H1 (cell line): ENCODE results near the gene CLN3. TPM values are rescaled to one million over a fixed set of nuclear protein-coding genes. Genes with fewer than 3 reads are reported as not detected.
"Not testable (repeated sequence)": the region's sequence is repeated elsewhere in the genome, so short reads cannot be mapped to it uniquely, and the experiment has no call there.

Experiments used
- CTCF ChIA-PET: fragments of 300-600 bp; sonication (Branson Sonifier 250); formaldehyde crosslinking; loops from one replicate; lab custom pipeline; 2021; ENCODE audit not compliant: partially characterized antibody; lab: Charles Lee
- POLR2A ChIA-PET: fragments of 300-600 bp; sonication (Branson Sonifier 250); formaldehyde crosslinking; loops from one replicate; lab custom pipeline; 2021; ENCODE audit warnings: inconsistent platforms; ENCODE audit not compliant: partially characterized antibody; lab: Charles Lee
- DNase-seq, 2 experiments: peaks; one replicate each; pipeline versions ENCODE4 v3.0.0 to v3.0.0-alpha.2; 2010 to 2022; ENCODE audit warnings: low spot score in 2 of 2, low read depth in 1 of 2, mixed read lengths in 1 of 2
- FAIRE-seq: peaks from 2 replicates; lab custom pipeline; 2011; peaks lifted over from hg19 to GRCh38; lab: Jason Lieb, UNC
- H2AFZ ChIP-seq: 2 replicates; pipeline ENCODE4 v1.8.1; 2012; ENCODE audit warnings: low read length, inconsistent platforms
- H2AK5ac ChIP-seq: 2 replicates; pipeline ENCODE4 v1.6.1; 2013; ENCODE audit warnings: low read depth, low read length
- H2BK120ac ChIP-seq: replicated peaks from 2 replicates; pipeline ENCODE3; 2013; ENCODE audit warnings: low read depth, low read length, inconsistent platforms
- H2BK12ac ChIP-seq: 2 replicates; pipeline ENCODE4 v1.6.1; 2013; ENCODE audit warnings: low read depth, low read length
- H2BK15ac ChIP-seq: 2 replicates; pipeline ENCODE4 v1.6.1; 2013; ENCODE audit warnings: low read length
- H2BK20ac ChIP-seq: 2 replicates; pipeline ENCODE4 v1.6.1; 2013; ENCODE audit warnings: low read length
- H2BK5ac ChIP-seq: 2 replicates; pipeline ENCODE4 v1.6.1; 2013; ENCODE audit warnings: low read depth, low read length
- H3K14ac ChIP-seq: 2 replicates; pipeline ENCODE4 v1.6.1; 2013; ENCODE audit warnings: inconsistent platforms; ENCODE audit not compliant: insufficient read length
- H3K18ac ChIP-seq: 2 replicates; pipeline ENCODE4 v1.6.1; 2013; ENCODE audit warnings: low read length; ENCODE audit errors: extremely low read depth
- H3K23ac ChIP-seq: 2 replicates; pipeline ENCODE4 v1.6.1; 2013; ENCODE audit warnings: inconsistent platforms; ENCODE audit not compliant: insufficient read length
- H3K23me2 ChIP-seq: 2 replicates; pipeline ENCODE4 v1.6.1; 2013; ENCODE audit warnings: low read depth, low read length
- H3K27ac ChIP-seq: 2 replicates; pipeline ENCODE4 v1.6.1; 2011; ENCODE audit warnings: low read depth, low read length, inconsistent platforms
- H3K27me3 ChIP-seq, 4 experiments: replicated peaks in 1 of 4; 1 replicate in 1 of 4; 2 replicates in 3 of 4; pipeline versions ENCODE4 v1.6.1 to v1.8.1; 2011 to 2013; ENCODE audit warnings: low read length in 3 of 4, mild to moderate bottlenecking in 3 of 4, inconsistent platforms in 2 of 4, mixed read lengths in 2 of 4, moderate library complexity in 1 of 4; ENCODE audit not compliant: control insufficient read depth in 3 of 4, insufficient read depth in 3 of 4; ENCODE audit errors: extremely low read depth in 1 of 4
- H3K36me3 ChIP-seq, 4 experiments: 2 replicates each; pipeline versions ENCODE4 v1.6.1 to v1.8.1; 2011 to 2013; ENCODE audit warnings: mild to moderate bottlenecking in 4 of 4, low read length in 3 of 4, moderate library complexity in 2 of 4, control low read depth in 1 of 4, inconsistent platforms in 1 of 4; ENCODE audit not compliant: insufficient read depth in 4 of 4, control insufficient read depth in 2 of 4
- H3K4ac ChIP-seq: replicated peaks from 2 replicates; pipeline ENCODE3; 2013; ENCODE audit warnings: low read length, low read depth, mixed read lengths, inconsistent platforms; ENCODE audit not compliant: insufficient read length
- H3K4me1 ChIP-seq, 4 experiments: replicated peaks in 1 of 4; 1 replicate in 1 of 4; 2 replicates in 3 of 4; pipeline versions ENCODE4 v1.6.1 to v1.8.1; 2011 to 2013; ENCODE audit warnings: low read length in 3 of 4, inconsistent platforms in 2 of 4, mixed read lengths in 1 of 4; ENCODE audit not compliant: insufficient read depth in 4 of 4, control insufficient read depth in 3 of 4
- H3K4me2 ChIP-seq, 2 experiments: 2 replicates each; pipeline versions ENCODE4 v1.6.1 to v1.8.1; 2011 to 2013; ENCODE audit warnings: low read depth in 2 of 2, low read length in 2 of 2, control low read depth in 1 of 2, inconsistent platforms in 1 of 2, mild to moderate bottlenecking in 1 of 2; ENCODE audit not compliant: insufficient read depth in 1 of 2
- H3K4me3 ChIP-seq, 4 experiments: fragments of 200-600, 300-600 bp in 1 of 4; sonication (generic), shearing (Covaris generic), sonication (Bioruptor Twin) in 1 of 4; 2 replicates each; pipeline versions ENCODE4 v1.5.1 to v1.8.1; 2011 to 2016; ENCODE audit warnings: low read length in 4 of 4, low read depth in 3 of 4, control low read depth in 2 of 4, inconsistent platforms in 2 of 4, mild to moderate bottlenecking in 2 of 4, mixed read lengths in 1 of 4, moderate library complexity in 1 of 4; ENCODE audit not compliant: insufficient read depth in 2 of 4; ENCODE audit errors: extremely low read depth in 1 of 4
- H3K56ac ChIP-seq: replicated peaks from 2 replicates; pipeline ENCODE3; 2013; ENCODE audit warnings: low read depth, mild to moderate bottlenecking, mixed read lengths, low read length, inconsistent platforms; ENCODE audit not compliant: insufficient read length
- H3K79me1 ChIP-seq: 2 replicates; pipeline ENCODE4 v1.6.1; 2013; ENCODE audit warnings: low read depth, low read length, control low read depth
- H3K79me2 ChIP-seq, 2 experiments: 2 replicates each; pipeline versions ENCODE4 v1.6.1 to v1.8.1; 2012 to 2013; ENCODE audit warnings: low read length in 2 of 2, mild to moderate bottlenecking in 2 of 2, inconsistent platforms in 1 of 2; ENCODE audit not compliant: insufficient read depth in 2 of 2, control insufficient read depth in 1 of 2
- H3K9ac ChIP-seq, 4 experiments: replicated peaks in 1 of 4; 1 replicate in 1 of 4; 2 replicates in 3 of 4; pipeline versions ENCODE4 v1.6.1 to v1.8.1; 2011 to 2013; ENCODE audit warnings: low read depth in 3 of 4, low read length in 3 of 4, control low read depth in 2 of 4, mild to moderate bottlenecking in 2 of 4, moderate library complexity in 2 of 4, inconsistent platforms in 1 of 4; ENCODE audit errors: extremely low read depth in 1 of 4
- H3K9me3 ChIP-seq, 2 experiments: 2 replicates each; pipeline versions ENCODE4 v1.6.1 to v1.8.1; 2012 to 2013; ENCODE audit warnings: mild to moderate bottlenecking in 2 of 2, moderate library complexity in 2 of 2, control low read depth in 1 of 2, inconsistent platforms in 1 of 2, low read depth in 1 of 2, low read length in 1 of 2, mixed read lengths in 1 of 2; ENCODE audit not compliant: insufficient read depth in 2 of 2
- H4K20me1 ChIP-seq, 2 experiments: replicated peaks in 1 of 2; 2 replicates each; pipeline versions ENCODE3 to v1.8.1; 2011 to 2013; ENCODE audit warnings: inconsistent platforms in 2 of 2, low read length in 2 of 2, mild to moderate bottlenecking in 1 of 2; ENCODE audit not compliant: insufficient read depth in 2 of 2, control insufficient read depth in 1 of 2
- H4K5ac ChIP-seq: 2 replicates; pipeline ENCODE4 v1.6.1; 2013; ENCODE audit warnings: low read length, low read depth, mixed read lengths, inconsistent platforms; ENCODE audit not compliant: insufficient read length
- H4K8ac ChIP-seq: 2 replicates; pipeline ENCODE4 v1.8.0; 2013; ENCODE audit warnings: mild to moderate bottlenecking, moderate library complexity, low read length, inconsistent platforms; ENCODE audit not compliant: insufficient read depth; ENCODE audit errors: extremely low read depth
- H4K91ac ChIP-seq: replicated peaks from 2 replicates; pipeline ENCODE3; 2013; ENCODE audit warnings: low read length, mixed read lengths, inconsistent platforms; ENCODE audit not compliant: insufficient read length
- WGBS, 2 experiments: shearing (Covaris generic) in 1 of 2; methylation state at CpG; one replicate each; pipeline versions ENCODE4 v1.1.6 to v1.1.7; 2013 to 2015; ENCODE audit warnings: low lambda C conversion rate in 2 of 2, mixed read lengths in 2 of 2, inconsistent platforms in 1 of 2, low coverage in 1 of 2, missing lambda C conversion rate in 1 of 2; ENCODE audit not compliant: insufficient replicate concordance in 2 of 2, insufficient coverage in 1 of 2, insufficient read length in 1 of 2; ENCODE audit errors: extremely low coverage in 1 of 2, missing lambda C conversion rate in 1 of 2; 5-methylcytosine and 5-hydroxymethylcytosine counted together
- polyA plus RNA-seq, 7 experiments: library from polyadenylated mRNA; depleted of rRNA in 3 of 7; stranded (reverse) in 5 of 7; unstranded in 2 of 7; fragments of >200 nt in 5 of 7; fragments of 200-250 nt in 2 of 7; gene quantifications; 1 replicate in 5 of 7; 2 replicates in 1 of 7; 4 replicates in 1 of 7; pipeline versions ENCODE4 v1.2.1 to v1.2.3, GENCODE V29; 2011 to 2013; ENCODE audit warnings: missing spikeins in 2 of 7, mixed read lengths in 2 of 7
- total RNA-seq: library from RNA; stranded (reverse); fragmentation: NEBNext Ultra II Directional; extraction: Animal tissue kit (Norgen Biotek cat#: 25700); gene quantifications from 2 replicates; pipeline ENCODE4 v1.2.1, GENCODE V29; 2021

CLN3 gene
- total and polyA plus RNA-seq, 2 of the 8 experiments (the other 6 are each of a cell fraction or from before 2014, with no cell fraction given): 22.9 to 44.3 TPM

DNA sequence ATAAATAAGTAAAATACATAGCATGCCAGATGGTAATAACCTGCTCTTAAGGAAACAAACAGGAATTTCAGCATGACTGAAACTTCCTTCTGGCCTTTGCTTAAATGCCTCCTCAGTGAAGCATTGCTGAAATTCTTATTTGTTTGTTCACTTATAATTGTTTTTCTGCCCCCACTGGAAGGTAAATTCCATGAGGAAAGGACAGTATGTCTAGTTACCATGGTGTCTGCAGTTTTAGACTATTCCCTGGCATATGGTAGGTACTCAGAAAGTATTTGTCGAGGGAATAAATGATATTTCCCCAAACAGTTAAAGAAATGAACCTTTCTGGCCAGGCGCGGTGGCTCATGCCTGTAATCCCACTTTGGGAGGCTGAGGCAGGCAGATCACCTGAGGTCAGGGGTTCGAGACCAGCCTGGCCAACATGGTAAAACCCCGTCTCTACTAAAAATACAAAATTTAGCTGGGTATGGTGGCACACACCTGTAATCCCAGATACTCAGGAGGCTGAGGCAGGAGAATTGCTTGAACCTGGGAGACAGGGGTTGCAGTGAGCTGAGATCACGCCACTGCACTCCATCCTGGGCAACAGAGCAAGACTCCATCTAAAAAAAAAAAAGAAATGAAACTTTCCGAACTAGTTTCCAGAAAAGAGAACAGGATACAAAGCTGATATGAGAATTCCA, 35.4 kb upstream of the CLN3 start:
- H3K9me3 ChIP-seq, H3K4ac ChIP-seq, H4K20me1 ChIP-seq, H3K27me3 ChIP-seq, H4K5ac ChIP-seq, H3K18ac ChIP-seq, H2BK5ac ChIP-seq, H3K4me3 ChIP-seq, POLR2A ChIA-PET, H2BK20ac ChIP-seq, H3K23me2 ChIP-seq, H3K27ac ChIP-seq, H3K9ac ChIP-seq, H2AFZ ChIP-seq, H4K91ac ChIP-seq, H3K79me2 ChIP-seq, FAIRE-seq, H3K23ac ChIP-seq, H2BK12ac ChIP-seq, H3K79me1 ChIP-seq, DNase-seq, H2BK15ac ChIP-seq, H3K4me1 ChIP-seq, CTCF ChIA-PET, H3K36me3 ChIP-seq, H4K8ac ChIP-seq, H2AK5ac ChIP-seq, H3K56ac ChIP-seq, H2BK120ac ChIP-seq, H3K4me2 ChIP-seq, H3K14ac ChIP-seq: not testable (repeated sequence)
- 86% methylated on average over 7 of the region's 7 CpGs; no CpG with 5 or more reads in 1 of the 2 experiments for WGBS, 2 experiments
